Activated CD8-positive, alpha-beta memory T cell treated with anti-CD3 and anti-CD28 coated beads, Interleukin-2, amount 50 U/mL, for 4 hours (primary cell): ENCODE data around the gene CORIN.
"Not testable (repeated sequence)": the region's sequence is repeated elsewhere in the genome, so short reads cannot be mapped to it uniquely, and the experiment has no call there.

Experiments
- DNase-seq: peaks from one replicate; pipeline ENCODE4 v3.0.0-alpha.2; 2020

The CORIN gene

GRCh38 chr4:47551682-47552081, 286.2 kb downstream of the CORIN start:
- no peak for DNase-seq

GRCh38 chr4:47550899-47551548, 286.8 kb downstream of the CORIN start:
- no peak for DNase-seq

- DNase-seq: not testable (repeated sequence)
Measured at GRCh38 chr4:47550357-47550756, 287.5 kb downstream of the CORIN start.
